DND-41 (cell line): ENCODE data around the gene TEN1.

Source experiments
- ATAC-seq: fragments of 200-7000 bp; cut with Tn5 transposase; 3 replicates; pipeline ENCODE4 v1.9.1; 2021; ENCODE audit warnings: low read depth; ENCODE audit not compliant: insufficient read depth
- DNase-seq: peaks from one replicate; pipeline ENCODE4 v3.0.0-alpha.2; 2020
- H2AFZ ChIP-seq: 2 replicates; pipeline ENCODE4 v1.6.0; 2012; ENCODE audit warnings: low read depth, low read length
- H3K27ac ChIP-seq: 2 replicates; pipeline ENCODE4 v1.5.1; 2012; ENCODE audit warnings: low read length, inconsistent platforms
- H3K27me3 ChIP-seq: fragments of 200-600 bp; sonication (generic); 2 replicates; pipeline ENCODE4 v1.6.0; 2012; ENCODE audit warnings: low read length, mild to moderate bottlenecking, inconsistent platforms; ENCODE audit not compliant: insufficient read depth, poor library complexity
- H3K36me3 ChIP-seq: 2 replicates; pipeline ENCODE4 v1.5.1; 2012; ENCODE audit warnings: low read length, inconsistent platforms; ENCODE audit not compliant: insufficient read depth
- H3K4me1 ChIP-seq: 2 replicates; pipeline ENCODE4 v1.5.1; 2012; ENCODE audit warnings: mild to moderate bottlenecking, low read length; ENCODE audit not compliant: insufficient read depth
- H3K4me2 ChIP-seq: 2 replicates; pipeline ENCODE4 v1.6.0; 2012; ENCODE audit warnings: mild to moderate bottlenecking, moderate library complexity, low read length, inconsistent platforms; ENCODE audit not compliant: insufficient read depth
- H3K4me3 ChIP-seq, 2 experiments: fragments of 200-600 bp in 1 of 2; shearing (Covaris generic) in 1 of 2; 2 replicates each; pipeline ENCODE4 v1.5.1; 2012 to 2016; ENCODE audit warnings: inconsistent platforms in 2 of 2, low read length in 2 of 2, mild to moderate bottlenecking in 2 of 2, low read depth in 1 of 2, moderate library complexity in 1 of 2
- H3K79me2 ChIP-seq: 2 replicates; pipeline ENCODE4 v1.6.0; 2012; ENCODE audit warnings: low read length, inconsistent platforms; ENCODE audit not compliant: insufficient read depth
- H3K9ac ChIP-seq: 2 replicates; pipeline ENCODE4 v1.6.0; 2012; ENCODE audit warnings: low read depth, mild to moderate bottlenecking, inconsistent platforms, low read length, moderate library complexity
- H3K9me3 ChIP-seq: 2 replicates; pipeline ENCODE4 v1.5.1; 2012; ENCODE audit warnings: low read length, moderate library complexity, mild to moderate bottlenecking, inconsistent platforms; ENCODE audit not compliant: insufficient read depth, severe bottlenecking
- H4K20me1 ChIP-seq: 2 replicates; pipeline ENCODE4 v1.6.0; 2012; ENCODE audit warnings: low read length; ENCODE audit not compliant: insufficient read depth
- CTCF ChIP-seq: IDR thresholded peaks from 2 replicates; pipeline ENCODE4 v1.5.1; 2012; ENCODE audit warnings: borderline replicate concordance, low read length, moderate library complexity, mild to moderate bottlenecking; ENCODE audit not compliant: poor library complexity, severe bottlenecking; ENCODE audit errors: extremely low read depth
- EZH2 ChIP-seq: IDR thresholded peaks from 3 replicates; pipeline ENCODE4 v1.6.1; 2012; ENCODE audit warnings: borderline replicate concordance, low read depth, mild to moderate bottlenecking, moderate library complexity, low read length, inconsistent platforms; ENCODE audit not compliant: severe bottlenecking

The TEN1 gene

GRCh38 chr17:76025294-76025693, 46.3 kb downstream of the TEN1 start:
- no peak overlapping the region for H3K9ac ChIP-seq
- no peak overlapping the region for H3K4me2 ChIP-seq
- no peaks in the 10 kb centered on the region for H3K36me3 ChIP-seq
- no peak for DNase-seq
- H3K4me1 ChIP-seq = peaks cover 22% of the 10 kb centered on the region
- H3K27ac ChIP-seq = no peak overlapping the region
- ATAC-seq = no peak
- no peak overlapping the region for H3K4me3 ChIP-seq
- H3K27me3 ChIP-seq = no peaks in the 10 kb centered on the region
- TF ChIP-seq EZH2 (no peak), CTCF (no peak)
- H3K9me3 ChIP-seq = no peaks in the 10 kb centered on the region
- H4K20me1 ChIP-seq = no peaks in the 10 kb centered on the region
- H2AFZ ChIP-seq = no peak overlapping the region
- no peaks in the 10 kb centered on the region for H3K79me2 ChIP-seq

- ATAC-seq = no peak
- Histone ChIP-seq H3K4me3 (no peak overlapping the region), H3K79me2 (no peaks in the 10 kb centered on the region), H3K4me2 (no peak overlapping the region), H3K9ac (no peak overlapping the region), H3K36me3 (no peaks in the 10 kb centered on the region), H3K4me1 (peaks cover 27% of the 10 kb centered on the region), H3K9me3 (no peaks in the 10 kb centered on the region), H3K27me3 (no peaks in the 10 kb centered on the region), H3K27ac (0 out of 2 replicates have a peak overlapping the region, but pooled peaks have one; percentile 36), H2AFZ (no peak overlapping the region), H4K20me1 (no peaks in the 10 kb centered on the region)
- DNase-seq = no peak
- TF ChIP-seq EZH2 (no peak), CTCF (no peak)
These were observed 47.7 kb downstream of the TEN1 start for GRCh38 chr17:76026714-76027158.

GRCh38 chr17:76027159-76027839, 48.3 kb downstream of the TEN1 start, which contains the start of gene EVPL:
Gene EVPL (minus strand): TSS chr17:76027306. CDS start chr17:76027198, 108 bp downstream.
- 0 out of 2 replicates have a peak within 1 kb of the TSS, but pooled peaks have one; percentile 75 for H3K27ac ChIP-seq
- TF ChIP-seq CTCF (no peak), EZH2 (no peak)
- ATAC-seq (no peak), DNase-seq (peak; percentile 30)
- no peak within 1 kb of the TSS for H3K9ac ChIP-seq
- H3K4me2 ChIP-seq = no peak within 1 kb of the TSS
- peaks cover 27% of the 10 kb centered on the region for H3K4me1 ChIP-seq
- H3K79me2 ChIP-seq = no peaks in the 10 kb centered on the region
- no peak within 1 kb of the TSS for H2AFZ ChIP-seq
- H3K9me3 ChIP-seq = no peaks in the 10 kb centered on the region
- H3K36me3 ChIP-seq = no peaks in the 10 kb centered on the region
- H4K20me1 ChIP-seq = no peaks in the 10 kb centered on the region
- H3K4me3 ChIP-seq = no peak within 1 kb of the TSS
- H3K27me3 ChIP-seq = no peaks in the 10 kb centered on the region
